Stimulated activated naive CD8-positive, alpha-beta T cell treated with anti-CD3 and anti-CD28 coated beads, Interleukin-15, amount 100 ng/mL, for 72 hours (primary cell): ENCODE measurements around the gene CCDC122.
"Not testable (repeated sequence)": the region's sequence is repeated elsewhere in the genome, so short reads cannot be mapped to it uniquely, and the experiment has no call there.

Experiments used
- ATAC-seq: fragments of 150-1000 bp; cut with Tn5 transposase; 2 replicates; pipeline ENCODE4 v1.10.0; 2021; ENCODE audit warnings: mild to moderate bottlenecking, moderate library complexity
- DNase-seq, 2 donors: peaks; one replicate each; pipeline ENCODE4 v3.0.0; 2021 to 2022
- H3K27ac Mint-ChIP-seq, 2 donors: one replicate each; pipeline ENCODE4 v1.8.0; 2022; ENCODE audit warnings: mild to moderate bottlenecking in 2 of 2, mixed read lengths in 2 of 2, moderate library complexity in 2 of 2
- H3K27me3 Mint-ChIP-seq: one replicate; pipeline ENCODE4 v1.8.0; 2022; ENCODE audit warnings: mixed read lengths
- H3K4me1 Mint-ChIP-seq: one replicate; pipeline ENCODE4 v1.8.0; 2022; ENCODE audit warnings: mild to moderate bottlenecking, mixed read lengths
- H3K4me3 Mint-ChIP-seq, 2 donors: one replicate each; pipeline ENCODE4 v1.8.0; 2022; ENCODE audit warnings: mild to moderate bottlenecking in 2 of 2, mixed read lengths in 2 of 2, moderate library complexity in 1 of 2
- H3K9me3 Mint-ChIP-seq, 2 donors: one replicate each; pipeline ENCODE4 v1.8.0; 2022; ENCODE audit warnings: mixed read lengths in 2 of 2

Gene CCDC122

DNA sequence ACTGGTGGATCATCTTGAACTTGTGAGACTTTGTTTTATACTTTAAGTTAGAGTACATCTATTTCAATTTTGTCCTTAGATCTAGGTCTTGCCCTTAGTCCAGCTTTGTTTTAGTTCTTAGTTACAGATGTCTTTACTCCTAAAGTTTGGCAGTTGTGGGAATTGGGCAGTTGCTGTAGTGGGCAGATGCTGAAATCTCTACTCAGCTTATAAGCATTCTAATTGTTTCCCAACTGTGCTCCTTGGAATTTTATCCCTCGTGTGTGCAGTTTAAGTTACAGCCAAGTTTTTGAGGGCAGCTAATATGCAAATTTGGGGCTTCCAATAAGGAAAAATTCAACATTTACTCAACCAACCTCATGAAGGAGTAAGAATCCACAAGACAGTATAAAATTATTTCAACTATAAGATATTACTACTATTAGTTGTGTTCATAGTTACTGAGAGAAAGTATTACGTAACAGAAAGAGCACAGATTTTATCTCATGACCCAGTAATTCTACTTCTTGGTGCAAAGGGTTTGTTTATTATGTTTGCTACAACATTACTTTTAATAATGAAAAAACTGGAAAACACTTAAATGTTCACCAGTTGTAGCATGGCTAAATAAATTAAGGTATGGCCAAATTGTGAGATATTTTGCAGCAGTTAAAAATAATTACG is 32.9 kb downstream of the CCDC122 start:
- Mint-ChIP-seq H3K4me1 (no peaks in the 10 kb centered on the region), H3K4me3 (no peak overlapping the region), H3K27me3 (no peaks in the 10 kb centered on the region), H3K9me3 (peaks cover 19 to 22% of the 10 kb centered on the region in 2 donors), H3K27ac (no peak overlapping the region)
- no peak for ATAC-seq
- DNase-seq, result no peak

DNA sequence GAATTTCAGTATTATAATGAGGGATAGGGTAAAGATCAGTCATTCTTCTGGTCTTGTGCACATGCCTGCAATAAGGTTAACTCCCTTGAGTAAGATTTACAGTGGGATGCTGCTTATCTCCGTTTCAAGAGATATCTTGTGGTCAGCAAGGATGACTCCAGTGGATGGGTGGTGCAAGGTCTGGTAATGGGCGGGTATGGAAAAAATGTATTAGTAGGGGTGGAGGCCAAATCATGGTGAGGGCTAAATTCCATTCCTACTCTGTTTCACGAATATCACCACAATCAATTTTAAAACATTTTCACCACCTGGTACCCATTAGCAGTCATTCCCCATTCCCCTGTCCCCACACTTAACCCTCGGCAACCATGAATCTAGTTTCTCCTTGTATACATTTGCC is 40.6 kb downstream of the CCDC122 start:
- Mint-ChIP-seq H3K27me3 (no peaks in the 10 kb centered on the region), H3K27ac (peak overlapping the region in 1 of 2 donors; percentile 78), H3K4me3 (no peak overlapping the region), H3K4me1 (no peaks in the 10 kb centered on the region), H3K9me3 (peaks cover 6 to 15% of the 10 kb centered on the region in 2 donors)
- no peak for ATAC-seq
- no peak for DNase-seq

- ATAC-seq (no peak), DNase-seq (no peak)
- peaks cover under 1% of the 10 kb centered on the region for H3K27me3 Mint-ChIP-seq
- no peak overlapping the region for H3K27ac Mint-ChIP-seq
- H3K4me3 Mint-ChIP-seq, result no peak overlapping the region
- H3K9me3 Mint-ChIP-seq, result peaks cover 0 to 3% of the 10 kb centered on the region in 2 donors
- no peaks in the 10 kb centered on the region for H3K4me1 Mint-ChIP-seq
Observed at GRCh38 chr13:43835701-43836100, 43.8 kb downstream of the CCDC122 start.

GRCh38 chr13:43831088-43831487 is 48.5 kb downstream of the CCDC122 start:
- Mint-ChIP-seq H3K4me1 (no peaks in the 10 kb centered on the region), H3K27me3 (peaks cover 15% of the 10 kb centered on the region), H3K4me3 (no peak overlapping the region), H3K27ac (no peak overlapping the region), H3K9me3 (no peaks in the 10 kb centered on the region)
- ATAC-seq (no peak), DNase-seq (no peak)

DNA sequence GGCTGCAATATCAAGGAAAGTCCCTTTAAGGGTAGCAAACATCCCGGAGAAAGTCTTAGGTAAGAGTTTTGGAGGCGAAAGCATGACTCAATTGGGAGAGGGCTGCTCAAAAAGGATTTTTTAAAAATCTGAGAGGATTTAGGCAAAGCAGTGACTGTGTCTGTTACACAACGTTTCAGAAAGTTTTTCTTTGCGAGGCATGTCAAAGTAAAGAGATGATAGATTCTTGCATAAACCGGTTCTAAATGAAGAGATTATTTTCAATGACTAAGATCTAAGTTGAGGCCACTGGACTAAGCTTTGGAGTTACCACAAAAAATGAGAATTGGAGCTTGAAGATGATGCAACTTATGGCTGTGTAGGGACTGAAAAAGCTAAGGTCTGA is 49.1 kb downstream of the CCDC122 start:
- H3K4me3 Mint-ChIP-seq, result no peak overlapping the region
- no peak overlapping the region for H3K27ac Mint-ChIP-seq
- DNase-seq, result no peak
- H3K4me1 Mint-ChIP-seq, result no peaks in the 10 kb centered on the region
- no peaks in the 10 kb centered on the region for H3K9me3 Mint-ChIP-seq
- ATAC-seq, result no peak
- peaks cover 15% of the 10 kb centered on the region for H3K27me3 Mint-ChIP-seq

DNA sequence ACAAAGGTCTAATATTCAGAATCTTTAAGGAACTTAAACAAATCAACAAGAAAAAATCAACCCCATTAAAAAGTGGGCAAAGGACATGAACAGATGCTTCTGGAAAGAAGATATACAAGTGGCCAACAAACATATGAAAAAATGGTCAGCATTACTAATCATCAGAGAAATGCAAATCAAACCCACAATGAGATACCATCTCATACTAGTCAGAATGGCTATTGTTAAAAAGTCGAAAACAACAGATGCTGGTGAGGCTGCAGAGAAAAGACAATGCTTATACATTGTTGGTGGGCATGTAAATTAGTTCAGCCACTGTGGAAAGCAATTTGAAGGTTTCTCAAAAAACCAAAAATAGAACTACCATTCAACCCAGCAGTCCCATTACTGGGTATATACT is 54.9 kb downstream of the CCDC122 start:
- H3K27ac Mint-ChIP-seq, ATAC-seq, H3K9me3 Mint-ChIP-seq, H3K4me1 Mint-ChIP-seq, DNase-seq, H3K27me3 Mint-ChIP-seq, H3K4me3 Mint-ChIP-seq: not testable (repeated sequence)

DNA sequence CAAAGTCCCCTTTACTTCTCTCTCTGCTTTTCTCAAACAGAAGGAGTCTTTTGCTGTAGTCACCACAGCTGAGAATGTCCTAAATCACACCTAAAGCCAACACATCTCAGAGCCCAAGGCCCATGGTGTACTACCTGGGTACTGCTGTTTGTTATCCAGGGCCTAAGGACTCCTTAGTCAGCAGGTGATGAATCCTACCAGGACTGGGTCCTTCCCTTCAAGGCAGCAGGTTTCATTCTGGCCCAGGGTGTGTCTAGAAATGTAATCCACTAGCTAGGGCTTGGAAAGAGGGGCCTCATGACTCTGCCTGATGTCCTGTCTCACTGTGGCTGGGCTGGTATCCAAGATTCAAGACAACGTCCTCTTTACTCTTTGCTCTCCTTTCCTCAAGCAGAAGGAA is 56.6 kb downstream of the CCDC122 start:
- Mint-ChIP-seq H3K27ac (no peak overlapping the region), H3K27me3 (peaks cover 6% of the 10 kb centered on the region), H3K4me1 (no peaks in the 10 kb centered on the region), H3K4me3 (no peak overlapping the region), H3K9me3 (no peaks in the 10 kb centered on the region)
- ATAC-seq (no peak), DNase-seq (no peak)

GRCh38 chr13:43816401-43816889 is 63.1 kb downstream of the CCDC122 start:
- ATAC-seq, result no peak
- Mint-ChIP-seq H3K27me3 (peaks cover 24% of the 10 kb centered on the region), H3K27ac (no peak overlapping the region), H3K4me1 (no peaks in the 10 kb centered on the region), H3K4me3 (no peak overlapping the region), H3K9me3 (no peaks in the 10 kb centered on the region)
- no peak for DNase-seq

- Mint-ChIP-seq H3K4me3 (no peak overlapping the region), H3K27me3 (peaks cover 32% of the 10 kb centered on the region), H3K9me3 (no peaks in the 10 kb centered on the region), H3K4me1 (no peaks in the 10 kb centered on the region), H3K27ac (peak overlapping the region in 1 of 2 donors; percentile 54)
- no peak for DNase-seq
- ATAC-seq, result no peak
Observed at GRCh38 chr13:43815204-43815603, 64.3 kb downstream of the CCDC122 start.

- Mint-ChIP-seq H3K4me1 (peaks cover 5% of the 10 kb centered on the region), H3K27me3 (peaks cover 28% of the 10 kb centered on the region), H3K4me3 (no peak overlapping the region), H3K9me3 (no peaks in the 10 kb centered on the region), H3K27ac (no peak overlapping the region)
- no peak for ATAC-seq
- DNase-seq, result no peak
Observed at GRCh38 chr13:43808676-43809075, 70.9 kb downstream of the CCDC122 start.

GRCh38 chr13:43805681-43806128 is 73.8 kb downstream of the CCDC122 start:
- no peak overlapping the region for H3K4me3 Mint-ChIP-seq
- ATAC-seq, result no peak
- peaks cover 5% of the 10 kb centered on the region for H3K4me1 Mint-ChIP-seq
- no peak overlapping the region for H3K27ac Mint-ChIP-seq
- no peaks in the 10 kb centered on the region for H3K9me3 Mint-ChIP-seq
- H3K27me3 Mint-ChIP-seq, result peaks cover 24% of the 10 kb centered on the region
- no peak for DNase-seq

DNA sequence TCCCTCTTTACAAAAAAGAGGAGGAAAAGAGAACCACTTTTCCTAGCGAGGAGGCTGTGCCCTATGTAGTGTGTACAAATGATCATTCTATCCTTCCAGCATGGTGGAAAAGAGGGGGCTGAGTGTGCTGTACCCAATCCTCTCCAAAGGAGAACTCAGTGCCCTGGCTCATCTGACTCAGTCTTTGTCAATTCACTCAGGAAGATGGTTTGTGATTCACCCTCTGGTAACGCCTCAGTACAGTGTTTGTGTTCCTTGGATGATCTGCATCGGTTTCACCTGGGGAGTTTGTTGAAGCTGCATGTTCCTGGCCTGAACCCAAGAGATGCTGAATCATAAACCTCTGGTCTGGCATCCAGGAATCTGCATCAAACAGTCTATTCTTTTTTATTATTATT is 74.5 kb downstream of the CCDC122 start:
- peak in 1 of 2 donors; percentile 22 for DNase-seq
- Mint-ChIP-seq H3K4me3 (no peak overlapping the region), H3K27ac (no peak overlapping the region), H3K4me1 (peaks cover 5% of the 10 kb centered on the region), H3K27me3 (peaks cover 22% of the 10 kb centered on the region), H3K9me3 (no peaks in the 10 kb centered on the region)
- peak; percentile 88 for ATAC-seq

GRCh38 chr13:43804461-43805070 is 75.0 kb downstream of the CCDC122 start:
- DNase-seq, result no peak
- no peak for ATAC-seq
- H3K27me3 Mint-ChIP-seq, result peaks cover 20% of the 10 kb centered on the region
- no peaks in the 10 kb centered on the region for H3K9me3 Mint-ChIP-seq
- no peak overlapping the region for H3K27ac Mint-ChIP-seq
- H3K4me1 Mint-ChIP-seq, result peaks cover 5% of the 10 kb centered on the region
- H3K4me3 Mint-ChIP-seq, result no peak overlapping the region

- Mint-ChIP-seq H3K27ac (no peak overlapping the region), H3K4me3 (no peak overlapping the region)
- no peak for ATAC-seq
Observed at GRCh38 chr13:43802511-43802910, 77.0 kb downstream of the CCDC122 start.

DNA sequence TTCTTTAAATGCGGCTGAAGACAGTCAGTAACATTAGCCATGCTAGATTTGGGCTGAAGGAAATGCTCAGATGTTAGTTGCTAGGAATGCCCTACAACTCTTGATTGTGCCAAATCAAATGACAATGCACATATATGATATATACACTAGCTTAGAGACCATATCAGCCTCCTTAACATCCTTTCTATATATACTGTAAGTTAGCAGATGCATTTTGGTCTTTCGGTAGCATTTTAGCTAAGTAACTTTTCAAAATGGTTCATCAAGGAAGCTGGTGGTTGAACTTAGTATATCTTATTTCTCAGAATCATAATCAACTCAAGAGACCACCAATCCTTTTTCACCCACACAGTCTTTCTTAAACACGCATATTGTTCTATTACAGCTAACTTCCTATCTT is 78.7 kb downstream of the CCDC122 start:
- H3K4me3 Mint-ChIP-seq, result no peak overlapping the region
- H3K4me1 Mint-ChIP-seq, result peaks cover 22% of the 10 kb centered on the region
- no peak overlapping the region for H3K27ac Mint-ChIP-seq
- DNase-seq (no peak), ATAC-seq (peak; percentile 34)
- H3K27me3 Mint-ChIP-seq, result peaks cover 47% of the 10 kb centered on the region
- H3K9me3 Mint-ChIP-seq, result no peaks in the 10 kb centered on the region

More at GRCh38 chr13:43802511-43802910, 77.0 kb downstream of the CCDC122 start:
- Mint-ChIP-seq H3K9me3 (no peaks in the 10 kb centered on the region), H3K27me3 (peaks cover 33% of the 10 kb centered on the region), H3K4me1 (peaks cover 6% of the 10 kb centered on the region)
- DNase-seq, result no peak

DNA sequence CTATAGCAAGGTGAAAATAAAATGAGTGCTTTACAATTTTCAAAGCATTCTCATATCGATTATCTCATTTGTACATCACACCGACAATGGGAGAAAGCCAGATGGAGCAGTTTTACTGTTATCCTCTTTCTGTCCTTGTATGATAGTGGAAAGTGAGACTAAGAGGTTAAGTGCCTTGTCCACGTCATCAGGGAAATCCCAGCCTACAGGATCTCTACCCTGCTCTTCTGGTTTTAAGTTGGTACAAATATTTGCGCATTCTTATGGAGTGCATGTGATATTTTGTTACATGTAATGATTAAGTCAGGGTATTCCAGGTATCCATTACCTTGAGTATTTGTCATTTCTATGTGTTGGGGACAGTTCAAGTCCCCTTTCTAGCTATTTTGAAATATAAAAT is 80.3 kb downstream of the CCDC122 start:
- ATAC-seq, result peak; percentile 76
- peaks cover 17% of the 10 kb centered on the region for H3K4me1 Mint-ChIP-seq

More for the DNA sequence above, 80.3 kb downstream of the CCDC122 start:
- Mint-ChIP-seq H3K27ac (no peak overlapping the region), H3K9me3 (no peaks in the 10 kb centered on the region), H3K27me3 (peaks cover 57% of the 10 kb centered on the region), H3K4me3 (no peak overlapping the region)
- no peak for DNase-seq
